ENCODE data around the gene LIMS3.
"Not testable (repeated sequence)": the region's sequence is repeated elsewhere in the genome, so short reads cannot be mapped to it uniquely, and the experiment has no call there.

GRCh38 chr2:109871129-109871751, 27.2 kb upstream of the LIMS3 start:
- TF ChIP-seq POLR2AphosphoS5 (IDR thresholded peaks at IDR 0.05; ENCODE audit: insufficient read depth in 1 of 2, low read depth in 1 of 2); CTCF (IDR thresholded peaks at IDR 0.05): not testable (repeated sequence)

All from vagina (tissue), 2 donors.